ENCODE measurements around the gene PLBD2. TPM values are rescaled to one million over a fixed set of nuclear protein-coding genes. Genes with fewer than 3 reads are reported as not detected.

The PLBD2 gene
- total RNA-seq, 1 donor from 2014 or later: 6.8 TPM

GRCh38 chr12:113373969-113374368, 15.6 kb downstream of the PLBD2 start:
- no peak for DNase-seq (ENCODE audit: low read depth)
- TF ChIP-seq, protein P1, sequence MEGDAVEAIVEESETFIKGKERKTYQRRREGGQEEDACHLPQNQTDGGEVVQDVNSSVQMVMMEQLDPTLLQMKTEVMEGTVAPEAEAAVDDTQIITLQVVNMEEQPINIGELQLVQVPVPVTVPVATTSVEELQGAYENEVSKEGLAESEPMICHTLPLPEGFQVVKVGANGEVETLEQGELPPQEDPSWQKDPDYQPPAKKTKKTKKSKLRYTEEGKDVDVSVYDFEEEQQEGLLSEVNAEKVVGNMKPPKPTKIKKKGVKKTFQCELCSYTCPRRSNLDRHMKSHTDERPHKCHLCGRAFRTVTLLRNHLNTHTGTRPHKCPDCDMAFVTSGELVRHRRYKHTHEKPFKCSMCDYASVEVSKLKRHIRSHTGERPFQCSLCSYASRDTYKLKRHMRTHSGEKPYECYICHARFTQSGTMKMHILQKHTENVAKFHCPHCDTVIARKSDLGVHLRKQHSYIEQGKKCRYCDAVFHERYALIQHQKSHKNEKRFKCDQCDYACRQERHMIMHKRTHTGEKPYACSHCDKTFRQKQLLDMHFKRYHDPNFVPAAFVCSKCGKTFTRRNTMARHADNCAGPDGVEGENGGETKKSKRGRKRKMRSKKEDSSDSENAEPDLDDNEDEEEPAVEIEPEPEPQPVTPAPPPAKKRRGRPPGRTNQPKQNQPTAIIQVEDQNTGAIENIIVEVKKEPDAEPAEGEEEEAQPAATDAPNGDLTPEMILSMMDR (IDR thresholded peaks at IDR 0.05; ENCODE audit: insufficient read depth, low read length, severe bottlenecking): no peak
- FAIRE-seq: no peak
- no peaks in the 10 kb centered on the region for H3K27me3 ChIP-seq (ENCODE audit: control insufficient read depth, insufficient read depth, low read length)
- peaks cover 5% of the 10 kb centered on the region for H3K36me3 ChIP-seq (ENCODE audit: control insufficient read depth, insufficient read depth, low read length)
- no peak overlapping the region for H3K4me3 ChIP-seq (ENCODE audit: low read depth, low read length)

- TF ChIP-seq, protein P1 (IDR thresholded peaks at IDR 0.05; ENCODE audit: insufficient read depth, low read length, severe bottlenecking): no peak
- Histone ChIP-seq H3K36me3 (ENCODE audit: control insufficient read depth, insufficient read depth, low read length) (peaks cover 5% of the 10 kb centered on the region), H3K27me3 (ENCODE audit: control insufficient read depth, insufficient read depth, low read length) (no peaks in the 10 kb centered on the region), H3K4me3 (ENCODE audit: low read depth, low read length) (no peak overlapping the region)
- DNase-seq (ENCODE audit: low read depth) (no peak), FAIRE-seq (no peak)
These were observed 16.5 kb downstream of the PLBD2 start for GRCh38 chr12:113374823-113375428.

- TF ChIP-seq, protein P1 (IDR thresholded peaks at IDR 0.05; ENCODE audit: insufficient read depth, low read length, severe bottlenecking): no peak
- no peak overlapping the region for H3K4me3 ChIP-seq (ENCODE audit: low read depth, low read length)
- DNase-seq (ENCODE audit: low read depth) (no peak), FAIRE-seq (no peak)
- peaks cover 6% of the 10 kb centered on the region for H3K36me3 ChIP-seq (ENCODE audit: control insufficient read depth, insufficient read depth, low read length)
- H3K27me3 ChIP-seq (ENCODE audit: control insufficient read depth, insufficient read depth, low read length): no peaks in the 10 kb centered on the region
These were observed 19.9 kb downstream of the PLBD2 start for GRCh38 chr12:113378291-113378690.

- DNase-seq (ENCODE audit: low read depth) (no peak), FAIRE-seq (no peak)
- Histone ChIP-seq H3K4me3 (ENCODE audit: low read depth, low read length) (no peak overlapping the region), H3K36me3 (ENCODE audit: control insufficient read depth, insufficient read depth, low read length) (peaks cover 5% of the 10 kb centered on the region), H3K27me3 (ENCODE audit: control insufficient read depth, insufficient read depth, low read length) (no peaks in the 10 kb centered on the region)
- TF ChIP-seq, protein P1 (IDR thresholded peaks at IDR 0.05; ENCODE audit: insufficient read depth, low read length, severe bottlenecking): no peak
These were observed 22.8 kb downstream of the PLBD2 start for GRCh38 chr12:113381220-113381619.

DNA sequence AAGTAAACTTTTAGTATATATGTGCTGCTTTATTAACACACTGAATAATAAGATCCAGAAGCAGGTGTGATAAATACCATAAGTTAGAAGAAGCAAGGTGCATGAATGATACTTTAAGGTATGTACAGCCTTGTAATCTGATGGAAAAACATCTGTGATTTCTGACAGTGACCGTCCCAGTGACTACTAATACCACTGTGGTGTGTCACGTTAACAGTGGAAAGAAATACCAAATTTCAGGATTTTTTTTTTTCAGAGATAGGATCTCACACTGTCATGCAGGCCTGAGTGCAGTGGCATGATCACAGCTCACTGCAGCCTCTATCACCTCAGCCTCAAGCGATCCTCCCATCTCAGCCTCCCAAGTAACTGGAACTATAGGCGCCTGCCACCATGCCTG, 23.8 kb downstream of the PLBD2 start:
- TF ChIP-seq, protein P1 (IDR thresholded peaks at IDR 0.05; ENCODE audit: insufficient read depth, low read length, severe bottlenecking): no peak
- Histone ChIP-seq H3K4me3 (ENCODE audit: low read depth, low read length) (no peak overlapping the region), H3K27me3 (ENCODE audit: control insufficient read depth, insufficient read depth, low read length) (no peaks in the 10 kb centered on the region), H3K36me3 (ENCODE audit: control insufficient read depth, insufficient read depth, low read length) (peaks cover 5% of the 10 kb centered on the region)
- no peak for FAIRE-seq
- no peak for DNase-seq (ENCODE audit: low read depth)

- FAIRE-seq (no peak), DNase-seq (ENCODE audit: low read depth) (no peak)
- Histone ChIP-seq H3K36me3 (ENCODE audit: control insufficient read depth, insufficient read depth, low read length) (peaks cover 9% of the 10 kb centered on the region), H3K27me3 (ENCODE audit: control insufficient read depth, insufficient read depth, low read length) (no peaks in the 10 kb centered on the region), H3K4me3 (ENCODE audit: low read depth, low read length) (no peak overlapping the region)
- TF ChIP-seq, protein P1 (IDR thresholded peaks at IDR 0.05; ENCODE audit: insufficient read depth, low read length, severe bottlenecking): no peak
These were observed 26.4 kb downstream of the PLBD2 start for GRCh38 chr12:113384778-113385177.

Data from bronchial epithelial cell (primary cell).